ENCODE results near the gene FOXO6. TPM values are rescaled to one million over a fixed set of nuclear protein-coding genes. Genes with fewer than 3 reads are reported as not detected.

FOXO6 gene
- polyA plus RNA-seq, 1 donor (not counting 4 experiments of a cell fraction or from before 2014, with no cell fraction given): not detected

GRCh38 chr1:41427122-41427913, 66.1 kb downstream of the FOXO6 start:
- Histone ChIP-seq H3K4me1 (ENCODE audit: control insufficient read depth, extremely low read depth, insufficient read depth, low read length) (no peaks in the 10 kb centered on the region), H3K4me2 (ENCODE audit: control insufficient read depth, extremely low read depth, insufficient read depth, low read depth, low read length) (no peak overlapping the region), H4K20me1 (ENCODE audit: control insufficient read depth, extremely low read depth, insufficient read depth, low read length) (no peaks in the 10 kb centered on the region), H3K27ac (ENCODE audit: control insufficient read depth, insufficient read depth, low read length) (no peak overlapping the region), H3K36me3 (ENCODE audit: control insufficient read depth in 2 of 2, extremely low read depth in 1 of 2, insufficient read depth in 2 of 2, low read length in 2 of 2) (no peaks in the 10 kb centered on the region), H2AFZ (ENCODE audit: control insufficient read depth, low read length) (no peak overlapping the region), H3K9me1 (ENCODE audit: control insufficient read depth, extremely low read depth, insufficient read depth, low read length) (no peaks in the 10 kb centered on the region), H3K9ac (ENCODE audit: control insufficient read depth, extremely low read depth, insufficient read depth, low read length) (no peak overlapping the region), H3K27me3 (ENCODE audit: control insufficient read depth, extremely low read depth, insufficient read depth, low read length) (peaks cover 5% of the 10 kb centered on the region), H3K79me2 (ENCODE audit: control insufficient read depth, insufficient read depth, low read length) (no peaks in the 10 kb centered on the region), H3K9me3 (ENCODE audit: control insufficient read depth, low read depth, low read length) (no peaks in the 10 kb centered on the region), H3K4me3 (ENCODE audit: control insufficient read depth in 2 of 3, extremely low read depth in 1 of 3, insufficient read depth in 2 of 3, low read depth in 1 of 3, low read length in 3 of 3) (no peak overlapping the region)
- FAIRE-seq: no peak
- no peak for DNase-seq (ENCODE audit: low read depth, low spot score)
- TF ChIP-seq CTCF (optimal IDR thresholded peaks at IDR 0.05 in 1 of 3, IDR thresholded peaks at IDR 0.05 in 1 of 3, conservative IDR thresholded peaks at IDR 0.05 in 1 of 3; ENCODE audit: extremely low read depth in 1 of 3, insufficient read depth in 2 of 3, low read length in 3 of 3) (no peak), EZH2 (IDR thresholded peaks at IDR 0.05; ENCODE audit: low read length) (no peak)
- dilution Hi-C loops (cut with MboI; ENCODE audit: extremely low pct_ligation_motif_present, low sequenced_read_pairs): no loop called here

DNA sequence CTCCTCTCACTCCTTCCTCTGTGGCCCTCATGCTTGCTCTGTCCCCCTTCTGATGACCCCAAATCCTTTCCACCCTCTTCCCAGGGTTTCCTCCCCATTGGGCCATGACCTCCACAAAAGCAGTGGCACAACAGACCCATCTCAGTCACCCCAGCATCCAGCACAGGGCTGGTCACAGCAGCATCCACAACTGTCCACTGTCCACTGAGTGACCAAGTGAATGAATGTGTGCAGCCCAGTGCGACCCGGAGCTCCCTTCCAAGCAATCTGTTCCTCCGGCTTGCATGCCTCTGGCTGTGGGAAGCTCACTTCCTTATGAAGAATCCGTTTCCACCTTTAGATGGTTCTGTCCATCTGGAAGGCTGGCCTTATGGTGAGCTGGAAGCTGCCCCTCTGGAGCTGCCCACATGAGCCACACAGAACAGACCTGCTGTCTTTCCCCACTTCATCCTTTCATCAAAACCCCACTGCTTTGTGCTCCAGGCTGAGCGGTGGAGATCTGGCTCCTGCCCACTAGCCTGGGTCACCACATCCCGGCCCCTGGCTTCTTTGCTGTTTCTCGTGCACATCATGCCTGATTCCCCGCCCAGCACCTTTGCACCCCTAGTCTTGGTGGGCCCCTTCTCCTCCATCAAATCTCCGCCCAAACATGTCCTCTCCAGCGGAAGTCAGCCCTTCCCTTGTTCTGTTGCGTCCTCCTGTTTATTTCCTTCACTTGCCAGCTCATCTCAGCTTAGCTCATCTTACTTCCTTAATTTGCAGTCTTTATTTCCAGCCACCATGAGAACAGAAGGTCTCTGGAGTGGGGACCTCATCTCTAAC, 66.9 kb downstream of the FOXO6 start:
- Histone ChIP-seq H3K4me3 (ENCODE audit: control insufficient read depth in 2 of 3, extremely low read depth in 1 of 3, insufficient read depth in 2 of 3, low read depth in 1 of 3, low read length in 3 of 3) (no peak overlapping the region), H3K9me1 (ENCODE audit: control insufficient read depth, extremely low read depth, insufficient read depth, low read length) (no peaks in the 10 kb centered on the region), H2AFZ (ENCODE audit: control insufficient read depth, low read length) (no peak overlapping the region), H3K9ac (ENCODE audit: control insufficient read depth, extremely low read depth, insufficient read depth, low read length) (no peak overlapping the region), H3K79me2 (ENCODE audit: control insufficient read depth, insufficient read depth, low read length) (no peaks in the 10 kb centered on the region), H3K27me3 (ENCODE audit: control insufficient read depth, extremely low read depth, insufficient read depth, low read length) (peaks cover 5% of the 10 kb centered on the region), H3K27ac (ENCODE audit: control insufficient read depth, insufficient read depth, low read length) (no peak overlapping the region), H4K20me1 (ENCODE audit: control insufficient read depth, extremely low read depth, insufficient read depth, low read length) (no peaks in the 10 kb centered on the region), H3K9me3 (ENCODE audit: control insufficient read depth, low read depth, low read length) (no peaks in the 10 kb centered on the region), H3K4me1 (ENCODE audit: control insufficient read depth, extremely low read depth, insufficient read depth, low read length) (peaks cover 8% of the 10 kb centered on the region), H3K36me3 (ENCODE audit: control insufficient read depth in 2 of 2, extremely low read depth in 1 of 2, insufficient read depth in 2 of 2, low read length in 2 of 2) (no peaks in the 10 kb centered on the region), H3K4me2 (ENCODE audit: control insufficient read depth, extremely low read depth, insufficient read depth, low read depth, low read length) (no peak overlapping the region)
- TF ChIP-seq CTCF (optimal IDR thresholded peaks at IDR 0.05 in 1 of 3, IDR thresholded peaks at IDR 0.05 in 1 of 3, conservative IDR thresholded peaks at IDR 0.05 in 1 of 3; ENCODE audit: extremely low read depth in 1 of 3, insufficient read depth in 2 of 3, low read length in 3 of 3) (no peak), EZH2 (IDR thresholded peaks at IDR 0.05; ENCODE audit: low read length) (no peak)
- DNase-seq (ENCODE audit: low read depth, low spot score) (no peak), FAIRE-seq (peak; percentile 5)
- dilution Hi-C loops (cut with MboI; ENCODE audit: extremely low pct_ligation_motif_present, low sequenced_read_pairs): no loop called here
